CD14-positive monocyte (primary cell): ENCODE results near the gene PRSS3. TPM values are rescaled to one million over a fixed set of nuclear protein-coding genes. Genes with fewer than 3 reads are reported as not detected.
"Not testable (repeated sequence)": the region's sequence is repeated elsewhere in the genome, so short reads cannot be mapped to it uniquely, and the experiment has no call there.

Experiments used
- DNase-seq, 3 donors: peaks; one replicate each; pipeline ENCODE4 v3.0.0-alpha.2; 2011 to 2022
- H2AFZ ChIP-seq: 2 replicates; pipeline ENCODE4 v1.6.0; 2012; ENCODE audit warnings: mild to moderate bottlenecking, low read depth, low read length, inconsistent platforms; ENCODE audit not compliant: insufficient read depth, poor library complexity, severe bottlenecking
- H3K27ac ChIP-seq, 2 donors: 1 replicate in 1 of 2; 2 replicates in 1 of 2; pipeline ENCODE4 v1.5.1; 2012 to 2013; ENCODE audit warnings: low read length in 2 of 2, control low read depth in 1 of 2, inconsistent platforms in 1 of 2, low read depth in 1 of 2, mild to moderate bottlenecking in 1 of 2
- H3K27me3 ChIP-seq, 2 donors: one replicate each; pipeline versions ENCODE4 v1.6.0 to v1.6.1; 2011 to 2013; ENCODE audit warnings: low read length in 2 of 2; ENCODE audit not compliant: control insufficient read depth in 2 of 2, insufficient read depth in 2 of 2
- H3K36me3 ChIP-seq, 2 donors: replicated peaks in 1 of 2; 1 replicate in 1 of 2; 2 replicates in 1 of 2; pipeline versions ENCODE4 v1.5.1 to v1.6.1; 2012 to 2013; ENCODE audit warnings: low read length in 2 of 2, control low read depth in 1 of 2, inconsistent platforms in 1 of 2, mild to moderate bottlenecking in 1 of 2; ENCODE audit not compliant: insufficient read depth in 2 of 2, control insufficient read depth in 1 of 2
- H3K4me1 ChIP-seq, 2 donors: 1 replicate in 1 of 2; 2 replicates in 1 of 2; pipeline versions ENCODE4 v1.5.1 to v1.6.1; 2012 to 2013; ENCODE audit warnings: low read length in 2 of 2, control low read depth in 1 of 2, inconsistent platforms in 1 of 2, mild to moderate bottlenecking in 1 of 2, moderate library complexity in 1 of 2; ENCODE audit not compliant: insufficient read depth in 2 of 2, control insufficient read depth in 1 of 2
- H3K4me2 ChIP-seq: replicated peaks from 2 replicates; pipeline ENCODE3; 2012; ENCODE audit warnings: low read length, moderate library complexity, mild to moderate bottlenecking; ENCODE audit not compliant: poor library complexity, severe bottlenecking; ENCODE audit errors: extremely low read depth
- H3K4me3 ChIP-seq, 3 experiments: fragments of 200-600 bp in 1 of 3; sonication (generic) in 1 of 3; replicated peaks in 1 of 3; 1 replicate in 2 of 3; 2 replicates in 1 of 3; pipeline ENCODE4 v1.5.1; 2011 to 2013; ENCODE audit warnings: low read length in 3 of 3, mild to moderate bottlenecking in 3 of 3, control low read depth in 2 of 3, low read depth in 2 of 3, inconsistent platforms in 1 of 3, moderate library complexity in 1 of 3
- H3K79me2 ChIP-seq: 2 replicates; pipeline ENCODE4 v1.6.0; 2012; ENCODE audit warnings: mild to moderate bottlenecking, control low read depth, inconsistent platforms, low read length, moderate library complexity; ENCODE audit not compliant: insufficient read depth
- H3K9ac ChIP-seq: 2 replicates; pipeline ENCODE4 v1.6.0; 2017; ENCODE audit warnings: low read length, mild to moderate bottlenecking; ENCODE audit not compliant: insufficient read depth, poor library complexity, severe bottlenecking
- H3K9me3 ChIP-seq, 2 donors: replicated peaks in 1 of 2; 1 replicate in 1 of 2; 2 replicates in 1 of 2; pipeline versions ENCODE4 v1.5.1 to v1.6.1; 2012 to 2013; ENCODE audit warnings: low read length in 2 of 2, control low read depth in 1 of 2; ENCODE audit not compliant: control insufficient read depth in 1 of 2, insufficient read depth in 1 of 2
- H4K20me1 ChIP-seq: 2 replicates; pipeline ENCODE4 v1.6.0; 2012; ENCODE audit warnings: mild to moderate bottlenecking, low read length, control low read depth, moderate library complexity; ENCODE audit not compliant: insufficient read depth
- H3K27ac Mint-ChIP-seq, 7 donors: one replicate each; pipeline ENCODE4 v1.8.0; 2020; ENCODE audit warnings: mild to moderate bottlenecking in 7 of 7, mixed read lengths in 7 of 7, moderate library complexity in 6 of 7, inconsistent platforms in 2 of 7
- H3K27me3 Mint-ChIP-seq, 3 donors: one replicate each; pipeline ENCODE4 v1.8.0; 2021 to 2022; ENCODE audit warnings: low read depth in 3 of 3, mild to moderate bottlenecking in 3 of 3, mixed read lengths in 3 of 3, moderate library complexity in 3 of 3, inconsistent platforms in 1 of 3
- H3K36me3 Mint-ChIP-seq, 2 donors: one replicate each; pipeline ENCODE4 v1.8.0; 2020; ENCODE audit warnings: mixed read lengths in 2 of 2, inconsistent platforms in 1 of 2, mild to moderate bottlenecking in 1 of 2
- H3K4me1 Mint-ChIP-seq: one replicate; pipeline ENCODE4 v1.8.0; 2020; ENCODE audit warnings: mild to moderate bottlenecking, mixed read lengths
- H3K4me3 Mint-ChIP-seq, 2 donors: one replicate each; pipeline ENCODE4 v1.8.0; 2020; ENCODE audit warnings: mild to moderate bottlenecking in 2 of 2, mixed read lengths in 2 of 2, moderate library complexity in 1 of 2
- H3K9me3 Mint-ChIP-seq, 7 donors: one replicate each; pipeline ENCODE4 v1.8.0; 2020 to 2022; ENCODE audit warnings: mixed read lengths in 7 of 7, mild to moderate bottlenecking in 6 of 7, moderate library complexity in 6 of 7, inconsistent platforms in 2 of 7
- WGBS: methylation state at CpG from one replicate; pipeline ENCODE4 v1.1.5; 2013; ENCODE audit warnings: missing lambda C conversion rate; ENCODE audit not compliant: insufficient coverage; 5-methylcytosine and 5-hydroxymethylcytosine counted together
- intact Hi-C, 2 donors: fragments of 100-400 bp; cut with micrococcal nuclease; formaldehyde crosslinking; loops; one replicate each; pipeline versions ENCODE4 v1.15.0 to v1.15.1; 2023
- polyA plus RNA-seq, 3 donors: library from polyadenylated mRNA; depleted of rRNA in 1 of 3; unstranded in 2 of 3; stranded (reverse) in 1 of 3; fragments of 300-500 nt in 2 of 3; fragments of >200 nt in 1 of 3; fragmentation: Illumina TruSeq in 2 of 3; gene quantifications; 1 replicate in 2 of 3; 2 replicates in 1 of 3; pipeline ENCODE4 v1.2.3, GENCODE V29; 2012 to 2021
- TF ChIP-seq, protein P1 (sequence below): fragments of 200-600 bp; IDR thresholded peaks from one replicate; pipeline ENCODE4 v1.8.0; 2022; ENCODE audit warnings: antibody characterized with exemption, mild to moderate bottlenecking

The PRSS3 gene
- polyA plus RNA-seq, 3 donors: not detected

DNA sequence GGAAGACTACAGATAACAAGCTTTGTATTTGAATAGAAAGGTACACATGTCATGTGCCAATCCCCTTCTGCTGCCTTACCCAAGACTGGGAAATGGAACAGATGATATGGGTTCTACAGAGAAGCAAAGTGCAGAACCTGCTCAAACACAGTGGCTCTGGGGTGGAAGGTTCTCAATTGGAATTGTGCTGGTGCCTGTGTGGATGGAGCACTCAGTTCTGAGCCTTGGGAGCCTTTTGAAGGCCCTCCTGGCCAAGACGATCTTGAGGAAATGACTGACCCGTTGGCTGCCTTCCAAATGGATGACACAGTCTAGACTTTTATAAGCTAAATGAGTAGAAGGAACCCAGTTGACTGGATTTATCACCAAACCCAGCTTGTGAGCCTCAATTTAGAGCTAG, 4.2 kb upstream of the PRSS3 start:
- Mint-ChIP-seq H3K27me3 (peaks cover 4 to 10% (median 4%) of the 10 kb centered on the region in 3 donors), H3K9me3 (peaks cover 0 to 1% (median 0%) of the 10 kb centered on the region in 7 donors), H3K36me3 (no peaks in the 10 kb centered on the region), H3K4me3 (no peak overlapping the region), H3K4me1 (peaks cover 8% of the 10 kb centered on the region), H3K27ac (peak overlapping the region in 1 of 7 donors; percentile 48)
- peak in 2 of 3 donors; percentile 41 to 48 for DNase-seq
- no peaks in the 10 kb centered on the region for H3K4me1 ChIP-seq
- TF ChIP-seq, protein P1, sequence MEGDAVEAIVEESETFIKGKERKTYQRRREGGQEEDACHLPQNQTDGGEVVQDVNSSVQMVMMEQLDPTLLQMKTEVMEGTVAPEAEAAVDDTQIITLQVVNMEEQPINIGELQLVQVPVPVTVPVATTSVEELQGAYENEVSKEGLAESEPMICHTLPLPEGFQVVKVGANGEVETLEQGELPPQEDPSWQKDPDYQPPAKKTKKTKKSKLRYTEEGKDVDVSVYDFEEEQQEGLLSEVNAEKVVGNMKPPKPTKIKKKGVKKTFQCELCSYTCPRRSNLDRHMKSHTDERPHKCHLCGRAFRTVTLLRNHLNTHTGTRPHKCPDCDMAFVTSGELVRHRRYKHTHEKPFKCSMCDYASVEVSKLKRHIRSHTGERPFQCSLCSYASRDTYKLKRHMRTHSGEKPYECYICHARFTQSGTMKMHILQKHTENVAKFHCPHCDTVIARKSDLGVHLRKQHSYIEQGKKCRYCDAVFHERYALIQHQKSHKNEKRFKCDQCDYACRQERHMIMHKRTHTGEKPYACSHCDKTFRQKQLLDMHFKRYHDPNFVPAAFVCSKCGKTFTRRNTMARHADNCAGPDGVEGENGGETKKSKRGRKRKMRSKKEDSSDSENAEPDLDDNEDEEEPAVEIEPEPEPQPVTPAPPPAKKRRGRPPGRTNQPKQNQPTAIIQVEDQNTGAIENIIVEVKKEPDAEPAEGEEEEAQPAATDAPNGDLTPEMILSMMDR: no peak
- no peak overlapping the region for H3K9ac ChIP-seq
- H3K4me2 ChIP-seq: no peak overlapping the region
- no CpG with 5 or more reads among the region's 2 CpGs for WGBS
- no peaks in the 10 kb centered on the region for H3K9me3 ChIP-seq
- H3K27me3 ChIP-seq: no peaks in the 10 kb centered on the region
- no peak overlapping the region for H3K27ac ChIP-seq
- H4K20me1 ChIP-seq: no peaks in the 10 kb centered on the region
- H3K36me3 ChIP-seq: no peaks in the 10 kb centered on the region
- H3K4me3 ChIP-seq: no peak overlapping the region
- intact Hi-C loops: no loop called here
- no peaks in the 10 kb centered on the region for H3K79me2 ChIP-seq
- H2AFZ ChIP-seq: no peak overlapping the region

DNA sequence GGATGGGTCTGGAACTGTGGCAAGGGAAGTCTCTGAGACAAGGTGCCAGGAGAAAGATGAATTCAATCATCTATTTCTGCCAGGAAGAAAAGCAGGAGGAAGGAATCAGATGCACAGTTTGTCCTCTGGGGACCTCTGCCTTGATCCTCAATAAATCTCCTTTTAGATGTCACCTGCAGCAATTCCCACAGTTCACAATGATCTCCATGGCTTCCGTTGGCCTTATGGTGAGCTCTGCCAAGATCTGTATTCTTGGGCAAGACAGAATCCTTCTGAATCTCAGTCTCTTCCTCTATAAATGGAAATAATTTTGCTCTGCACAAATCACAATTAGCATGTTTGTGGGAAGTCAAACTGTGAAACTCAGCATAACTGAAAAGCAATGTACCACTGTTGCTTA, 1.9 kb upstream of the PRSS3 start:
- intact Hi-C loops: not testable (repeated sequence)

More for the DNA sequence above, 1.9 kb upstream of the PRSS3 start:
- H3K36me3 ChIP-seq, H3K9ac ChIP-seq, H3K36me3 Mint-ChIP-seq, H3K27ac ChIP-seq, H3K4me3 Mint-ChIP-seq, H3K4me3 ChIP-seq, H4K20me1 ChIP-seq, H3K4me2 ChIP-seq, H2AFZ ChIP-seq, H3K9me3 ChIP-seq, H3K4me1 Mint-ChIP-seq, H3K27me3 ChIP-seq, DNase-seq, H3K79me2 ChIP-seq, H3K4me1 ChIP-seq, H3K27ac Mint-ChIP-seq: not testable (repeated sequence)
- Mint-ChIP-seq H3K27me3 (peaks cover 5 to 13% (median 7%) of the 10 kb centered on the region in 3 donors), H3K9me3 (peaks cover 0 to 10% (median 4%) of the 10 kb centered on the region in 7 donors)
- WGBS: no CpG with 5 or more reads among the region's 1 CpG
